ENCODE measurements around the gene SMIM10L1.

- no peak for TF ChIP-seq CTCF (IDR thresholded peaks at IDR 0.05)
- no peak for TF ChIP-seq POLR2A (IDR thresholded peaks at IDR 0.05)
Measured at GRCh38 chr12:11147420-11147819, 23.6 kb upstream of the SMIM10L1 start.

All from esophagus squamous epithelium (tissue), 4 donors.